GM18909 (cell line): ENCODE data around the gene GPR101.
"Not testable (repeated sequence)": the region's sequence is repeated elsewhere in the genome, so short reads cannot be mapped to it uniquely, and the experiment has no call there.

Experiments
- ATAC-seq: cut with Tn5 transposase; IDR thresholded peaks from one replicate; pipeline ENCODE4 v1.9.1; 2021; ENCODE audit warnings: mild to moderate bottlenecking; ENCODE audit not compliant: unreplicated experiment, poor library complexity

Gene GPR101

GRCh38 chrX:137028699-137029098 lies 5.1 kb downstream of the GPR101 start:
- ATAC-seq, result no peak

- ATAC-seq, result no peak
These were observed 7.9 kb downstream of the GPR101 start for GRCh38 chrX:137025930-137026329.

- not testable (repeated sequence) for ATAC-seq
These were observed 33.6 kb downstream of the GPR101 start for GRCh38 chrX:137000236-137000635.

DNA sequence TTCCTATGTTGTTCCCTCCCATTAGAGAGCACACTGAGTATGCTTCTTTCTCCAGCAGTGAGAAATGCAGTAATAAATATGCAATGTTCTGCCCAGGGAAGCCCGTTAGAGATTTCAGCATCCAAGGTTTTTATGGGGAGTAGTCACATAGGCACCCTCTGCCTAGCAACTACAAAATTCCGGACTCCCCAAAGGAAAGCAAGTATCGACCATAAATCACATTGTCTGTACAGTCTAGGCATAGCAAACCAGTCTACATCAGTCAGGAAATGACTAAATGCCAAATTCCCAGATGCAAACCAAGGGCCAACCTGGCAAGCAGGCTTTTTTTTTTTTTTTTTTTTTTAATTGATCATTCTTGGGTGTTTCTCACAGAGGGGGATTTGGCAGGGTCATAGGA lies 34.8 kb downstream of the GPR101 start:
- no peak for ATAC-seq
